Endodermal cell (in vitro differentiated cells): ENCODE results near the gene FUT8. TPM values are rescaled to one million over a fixed set of nuclear protein-coding genes. Genes with fewer than 3 reads are reported as not detected.

Experiments used
- DNase-seq: peaks from one replicate; pipeline ENCODE4 v3.0.0-alpha.2; 2017
- H3K27ac ChIP-seq: 2 replicates; pipeline ENCODE4 v1.5.1; 2013; ENCODE audit warnings: mild to moderate bottlenecking, low read depth, low read length, moderate library complexity
- H3K27me3 ChIP-seq: 2 replicates; pipeline ENCODE4 v1.6.1; 2013; ENCODE audit warnings: mild to moderate bottlenecking, low read length, moderate library complexity; ENCODE audit not compliant: insufficient read depth, control insufficient read depth, poor library complexity, severe bottlenecking
- H3K36me3 ChIP-seq: 2 replicates; pipeline ENCODE4 v1.7.0; 2013; ENCODE audit warnings: mild to moderate bottlenecking, low read length, moderate library complexity; ENCODE audit not compliant: control insufficient read depth, insufficient read depth
- H3K4me1 ChIP-seq: one replicate; pipeline ENCODE4 v1.7.0; 2013; ENCODE audit warnings: low read length; ENCODE audit not compliant: control insufficient read depth, insufficient read depth
- H3K4me3 ChIP-seq: 2 replicates; pipeline ENCODE4 v1.5.1; 2013; ENCODE audit warnings: mild to moderate bottlenecking, low read length, moderate library complexity
- H3K9ac ChIP-seq: 2 replicates; pipeline ENCODE4 v1.6.1; 2013; ENCODE audit warnings: mild to moderate bottlenecking, low read length, moderate library complexity; ENCODE audit not compliant: poor library complexity, severe bottlenecking; ENCODE audit errors: extremely low read depth
- H3K9me3 ChIP-seq: 2 replicates; pipeline ENCODE4 v1.6.1; 2013; ENCODE audit warnings: mild to moderate bottlenecking, low read length, moderate library complexity; ENCODE audit not compliant: control insufficient read depth
- H3K27ac Mint-ChIP-seq: 2 replicates; pipeline ENCODE4 v1.8.0; 2020; ENCODE audit warnings: mixed read lengths
- H3K27me3 Mint-ChIP-seq: 2 replicates; pipeline ENCODE4 v1.8.0; 2021; ENCODE audit warnings: mild to moderate bottlenecking, mixed read lengths; ENCODE audit not compliant: insufficient read depth
- H3K36me3 Mint-ChIP-seq: 2 replicates; pipeline ENCODE4 v1.8.0; 2020; ENCODE audit warnings: low read depth, mixed read lengths
- H3K4me1 Mint-ChIP-seq: 2 replicates; pipeline ENCODE4 v1.8.0; 2020; ENCODE audit warnings: mixed read lengths
- H3K4me3 Mint-ChIP-seq: 2 replicates; pipeline ENCODE4 v1.8.0; 2020; ENCODE audit warnings: mild to moderate bottlenecking, moderate library complexity, mixed read lengths
- H3K9me3 Mint-ChIP-seq: 2 replicates; pipeline ENCODE4 v1.8.0; 2020; ENCODE audit warnings: mild to moderate bottlenecking, mixed read lengths
- CTCF ChIP-seq: fragments of 200-600 bp; sonication (generic); conservative IDR thresholded peaks from 2 replicates; pipeline ENCODE4 v1.5.0; 2021; ENCODE audit warnings: antibody characterized with exemption, mild to moderate bottlenecking
- WGBS, 2 experiments: methylation state at CpG; one replicate each; pipeline versions ENCODE4 v1.1.5 to v1.1.7; 2013; ENCODE audit warnings: missing lambda C conversion rate in 2 of 2, mixed read lengths in 1 of 2; ENCODE audit not compliant: insufficient coverage in 1 of 2, insufficient read length in 1 of 2; 5-methylcytosine and 5-hydroxymethylcytosine counted together
- total RNA-seq, 2 donors: library from RNA; stranded (reverse); fragmentation: NEBNext Ultra II Directional in 1 of 2; extraction: Animal tissue kit (Norgen Biotek cat#: 25700) in 1 of 2; gene quantifications; 2 replicates in 1 of 2; 3 replicates in 1 of 2; pipeline ENCODE4 v1.2.1, GENCODE V29; 2021

FUT8 gene
- total RNA-seq, 2 donors from 2014 or later, result 63.9 to 76.9 TPM

GRCh38 chr14:65774041-65774440 lies 361.5 kb downstream of the FUT8 start:
- no peaks in the 10 kb centered on the region for H3K36me3 Mint-ChIP-seq
- H3K4me3 ChIP-seq, result no peak overlapping the region
- no peak for TF ChIP-seq CTCF
- no peak overlapping the region for H3K4me3 Mint-ChIP-seq
- no peaks in the 10 kb centered on the region for H3K9me3 ChIP-seq
- H3K9me3 Mint-ChIP-seq, result no peaks in the 10 kb centered on the region
- H3K9ac ChIP-seq, result no peak overlapping the region
- no peak for DNase-seq
- H3K4me1 ChIP-seq, result peaks cover 7% of the 10 kb centered on the region
- H3K27me3 Mint-ChIP-seq, result peaks cover 7% of the 10 kb centered on the region
- no peak overlapping the region for H3K27ac ChIP-seq
- no peaks in the 10 kb centered on the region for H3K36me3 ChIP-seq
- H3K27ac Mint-ChIP-seq, result no peak overlapping the region
- H3K4me1 Mint-ChIP-seq, result peaks cover 12% of the 10 kb centered on the region
- WGBS, 2 experiments, result 91 to 98% methylated on average over 1 of the region's 1 CpG
- peaks cover 9% of the 10 kb centered on the region for H3K27me3 ChIP-seq

- peaks cover 7% of the 10 kb centered on the region for H3K27me3 Mint-ChIP-seq
- WGBS, 2 experiments, result 87 to 100% methylated on average over 2 to 4 of the region's 4 CpGs
- H3K36me3 ChIP-seq, result no peaks in the 10 kb centered on the region
Measured at GRCh38 chr14:65776193-65776852, 363.8 kb downstream of the FUT8 start.

GRCh38 chr14:65780566-65780965 lies 368.0 kb downstream of the FUT8 start:
- H3K9ac ChIP-seq, result no peak overlapping the region
- H3K27ac ChIP-seq, result no peak overlapping the region
- no peak for DNase-seq
- H3K4me1 ChIP-seq, result no peaks in the 10 kb centered on the region
- H3K4me3 Mint-ChIP-seq, result no peak overlapping the region
- H3K9me3 ChIP-seq, result no peaks in the 10 kb centered on the region
- no peak overlapping the region for H3K27ac Mint-ChIP-seq
- TF ChIP-seq CTCF, result no peak
- peaks cover 9% of the 10 kb centered on the region for H3K27me3 ChIP-seq
- H3K4me1 Mint-ChIP-seq, result no peaks in the 10 kb centered on the region
- no peaks in the 10 kb centered on the region for H3K36me3 ChIP-seq
- WGBS, 2 experiments, result 92 to 100% methylated on average over 2 of the region's 2 CpGs
- no peak overlapping the region for H3K4me3 ChIP-seq
- no peaks in the 10 kb centered on the region for H3K9me3 Mint-ChIP-seq
- H3K27me3 Mint-ChIP-seq, result peaks cover 4% of the 10 kb centered on the region
- no peaks in the 10 kb centered on the region for H3K36me3 Mint-ChIP-seq

More at GRCh38 chr14:65776193-65776852, 363.8 kb downstream of the FUT8 start:
- no peak overlapping the region for H3K27ac Mint-ChIP-seq
- no peaks in the 10 kb centered on the region for H3K36me3 Mint-ChIP-seq
- H3K4me1 ChIP-seq, result peaks cover 7% of the 10 kb centered on the region
- H3K27ac ChIP-seq, result no peak overlapping the region
- H3K9me3 ChIP-seq, result no peaks in the 10 kb centered on the region
- H3K4me3 Mint-ChIP-seq, result no peak overlapping the region
- peaks cover 12% of the 10 kb centered on the region for H3K4me1 Mint-ChIP-seq
- no peak overlapping the region for H3K4me3 ChIP-seq
- H3K27me3 ChIP-seq, result peaks cover 9% of the 10 kb centered on the region
- H3K9ac ChIP-seq, result no peak overlapping the region
- no peaks in the 10 kb centered on the region for H3K9me3 Mint-ChIP-seq
- DNase-seq, result no peak
- TF ChIP-seq CTCF, result no peak
